ENCODE results near the gene PDGFRB. TPM values are rescaled to one million over a fixed set of nuclear protein-coding genes. Genes with fewer than 3 reads are reported as not detected.

The PDGFRB gene
- total RNA-seq, 1 donor from 2014 or later, result 74.8 TPM

- H3K36me3 Mint-ChIP-seq, result no peaks in the 10 kb centered on the region
- H3K4me1 Mint-ChIP-seq (ENCODE audit: unreplicated experiment), result peaks cover 18% of the 10 kb centered on the region
- peaks cover 3% of the 10 kb centered on the region for H3K27me3 Mint-ChIP-seq
- TF ChIP-seq CTCF (conservative IDR thresholded peaks at IDR 0.05), result no peak
- no peaks in the 10 kb centered on the region for H3K9me3 Mint-ChIP-seq
- no peak overlapping the region for H3K27ac Mint-ChIP-seq
- H3K4me3 Mint-ChIP-seq, result no peak overlapping the region
- no peak for DNase-seq (ENCODE audit: extremely low spot score, unreplicated experiment)
These were observed 22.1 kb upstream of the PDGFRB start for GRCh38 chr5:150177721-150178120.

DNA sequence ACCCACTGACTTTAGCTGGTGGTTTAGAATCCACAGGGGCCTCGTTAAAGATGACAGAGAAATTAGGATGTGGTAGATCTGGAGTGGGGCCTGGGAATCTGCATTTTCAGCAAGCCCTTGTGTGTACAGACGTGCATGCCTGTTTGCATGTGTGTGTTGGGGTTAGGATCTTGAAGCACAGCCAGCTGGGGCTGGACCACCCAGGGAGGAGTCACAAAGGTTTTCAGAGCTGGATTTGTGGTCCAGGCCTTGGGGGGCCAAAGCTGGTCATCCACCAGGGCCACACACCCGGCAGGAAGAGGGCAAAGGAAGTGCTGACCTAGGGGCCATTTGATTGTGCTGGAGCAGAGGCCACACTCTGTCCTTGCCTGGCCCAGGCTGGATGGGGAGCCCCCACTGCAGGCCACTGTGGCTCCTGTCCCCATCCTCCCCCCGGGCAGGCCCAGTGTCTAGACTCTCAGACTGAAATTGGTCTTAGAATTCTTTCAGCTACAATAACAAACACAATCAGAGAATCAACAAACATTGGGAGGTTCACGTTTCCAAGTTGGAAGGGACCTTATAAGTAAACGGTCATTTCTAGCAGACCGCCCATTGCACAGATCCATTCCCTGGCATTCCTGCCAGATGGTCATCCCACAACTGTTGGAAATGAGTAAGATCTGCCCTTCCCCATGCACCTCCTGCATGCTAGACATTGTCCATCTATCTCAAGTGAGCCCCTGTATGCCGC is 21.3 kb upstream of the PDGFRB start:
- H3K4me3 Mint-ChIP-seq, result no peak overlapping the region
- no peak overlapping the region for H3K27ac Mint-ChIP-seq
- no peaks in the 10 kb centered on the region for H3K36me3 Mint-ChIP-seq
- peaks cover 19% of the 10 kb centered on the region for H3K4me1 Mint-ChIP-seq (ENCODE audit: unreplicated experiment)
- peaks cover 5% of the 10 kb centered on the region for H3K27me3 Mint-ChIP-seq
- no peak for TF ChIP-seq CTCF (conservative IDR thresholded peaks at IDR 0.05)
- no peak for DNase-seq (ENCODE audit: extremely low spot score, unreplicated experiment)
- no peaks in the 10 kb centered on the region for H3K9me3 Mint-ChIP-seq

DNA sequence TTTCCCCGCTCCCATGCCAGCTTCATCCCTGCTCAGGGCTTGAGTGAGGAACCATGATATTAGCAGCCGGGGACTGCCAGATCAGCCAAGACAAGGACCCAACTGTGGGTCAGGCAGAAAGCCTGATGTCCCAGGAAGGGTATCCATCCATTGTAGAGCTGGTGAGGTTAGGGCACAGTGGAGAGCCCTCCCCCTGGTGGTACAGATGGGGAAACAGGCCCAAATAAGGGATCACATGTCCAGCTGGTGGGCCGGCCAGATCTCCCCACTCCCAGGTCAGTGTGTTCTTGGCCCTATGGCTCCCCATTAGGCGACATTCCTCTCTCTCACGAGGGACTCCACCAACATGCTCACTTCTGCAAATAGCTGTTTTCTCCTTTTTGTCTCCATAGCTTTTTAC is 19.9 kb upstream of the PDGFRB start:
- no peaks in the 10 kb centered on the region for H3K36me3 Mint-ChIP-seq
- no peak overlapping the region for H3K4me3 Mint-ChIP-seq
- no peaks in the 10 kb centered on the region for H3K9me3 Mint-ChIP-seq
- peaks cover 15% of the 10 kb centered on the region for H3K4me1 Mint-ChIP-seq (ENCODE audit: unreplicated experiment)
- H3K27ac Mint-ChIP-seq, result no peak overlapping the region
- peaks cover 9% of the 10 kb centered on the region for H3K27me3 Mint-ChIP-seq
- DNase-seq (ENCODE audit: extremely low spot score, unreplicated experiment), result no peak
- peak; percentile 68 for TF ChIP-seq CTCF (conservative IDR thresholded peaks at IDR 0.05)

DNA sequence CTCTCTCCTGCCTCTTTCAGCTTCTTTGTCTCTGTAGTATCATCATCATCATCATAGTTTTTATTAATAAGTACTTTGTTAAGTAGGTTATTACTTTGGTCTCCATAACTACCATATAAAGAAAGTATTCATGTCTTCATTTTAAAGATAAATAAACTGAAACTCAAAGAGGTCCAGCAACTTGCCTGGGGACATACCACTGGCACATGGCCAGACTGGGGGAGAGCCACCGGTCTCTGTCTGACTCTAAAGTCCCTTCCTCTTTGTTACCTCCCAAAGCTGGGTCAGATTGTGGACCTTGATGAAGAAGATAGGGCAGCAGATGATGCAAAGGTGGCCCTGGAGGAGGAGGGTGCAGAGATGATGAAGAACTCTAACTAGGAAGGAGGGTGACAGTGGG is 19.4 kb upstream of the PDGFRB start:
- no peak overlapping the region for H3K4me3 Mint-ChIP-seq
- peaks cover 15% of the 10 kb centered on the region for H3K4me1 Mint-ChIP-seq (ENCODE audit: unreplicated experiment)
- no peak overlapping the region for H3K27ac Mint-ChIP-seq
- no peak for DNase-seq (ENCODE audit: extremely low spot score, unreplicated experiment)
- no peaks in the 10 kb centered on the region for H3K9me3 Mint-ChIP-seq
- peaks cover 13% of the 10 kb centered on the region for H3K27me3 Mint-ChIP-seq
- H3K36me3 Mint-ChIP-seq, result no peaks in the 10 kb centered on the region
- no peak for TF ChIP-seq CTCF (conservative IDR thresholded peaks at IDR 0.05)

- H3K4me3 Mint-ChIP-seq, result no peak overlapping the region
- no peaks in the 10 kb centered on the region for H3K9me3 Mint-ChIP-seq
- no peaks in the 10 kb centered on the region for H3K36me3 Mint-ChIP-seq
- peaks cover 20% of the 10 kb centered on the region for H3K27me3 Mint-ChIP-seq
- no peak overlapping the region for H3K27ac Mint-ChIP-seq
- DNase-seq (ENCODE audit: extremely low spot score, unreplicated experiment), result no peak
- no peak for TF ChIP-seq CTCF (conservative IDR thresholded peaks at IDR 0.05)
- H3K4me1 Mint-ChIP-seq (ENCODE audit: unreplicated experiment), result peaks cover 15% of the 10 kb centered on the region
These were observed 18.6 kb upstream of the PDGFRB start for GRCh38 chr5:150174285-150174684.

Measured in type B pancreatic cell (in vitro differentiated cells).